ENCODE measurements around the gene BRD2. TPM values are rescaled to one million over a fixed set of nuclear protein-coding genes. Genes with fewer than 3 reads are reported as not detected.
A peak's percentile ranks its signal among the peaks of the same experiment; 100 is the strongest.

Gene BRD2
- total RNA-seq, 2 experiments from 2014 or later, result 298 to 335 TPM

GRCh38 chr6:32989368-32989767 is 21.0 kb downstream of the BRD2 start:
- Mint-ChIP-seq H3K4me3 (no peak overlapping the region), H3K27ac (no peak overlapping the region), H3K4me1 (peaks cover 10% of the 10 kb centered on the region), H3K36me3 (no peaks in the 10 kb centered on the region), H3K9me3 (no peaks in the 10 kb centered on the region), H3K27me3 (no peaks in the 10 kb centered on the region)
- no peak for DNase-seq

- H3K36me3 Mint-ChIP-seq, result no peaks in the 10 kb centered on the region
- no peak for DNase-seq
- H3K27me3 Mint-ChIP-seq, result peaks cover 12% of the 10 kb centered on the region
- H3K27ac Mint-ChIP-seq, result no peak overlapping the region
- H3K9me3 Mint-ChIP-seq, result no peaks in the 10 kb centered on the region
- H3K4me1 Mint-ChIP-seq, result peaks cover 6% of the 10 kb centered on the region
- H3K4me3 Mint-ChIP-seq, result no peak overlapping the region
Observed at GRCh38 chr6:32991972-32992371, 23.6 kb downstream of the BRD2 start.

- H3K27me3 Mint-ChIP-seq, result peaks cover 18% of the 10 kb centered on the region
- H3K27ac Mint-ChIP-seq, result no peak overlapping the region
- no peak for DNase-seq
- peaks cover 2% of the 10 kb centered on the region for H3K4me1 Mint-ChIP-seq
- H3K36me3 Mint-ChIP-seq, result no peaks in the 10 kb centered on the region
- no peak overlapping the region for H3K4me3 Mint-ChIP-seq
- no peaks in the 10 kb centered on the region for H3K9me3 Mint-ChIP-seq
Observed at GRCh38 chr6:32993363-32993973, 25.1 kb downstream of the BRD2 start.

GRCh38 chr6:32995448-32995847 is 27.1 kb downstream of the BRD2 start:
- Mint-ChIP-seq H3K4me3 (no peak overlapping the region), H3K27ac (no peak overlapping the region), H3K36me3 (no peaks in the 10 kb centered on the region), H3K27me3 (peaks cover 20% of the 10 kb centered on the region), H3K9me3 (no peaks in the 10 kb centered on the region), H3K4me1 (peaks cover 5% of the 10 kb centered on the region)
- no peak for DNase-seq

- H3K4me3 Mint-ChIP-seq, result peak overlapping the region; percentile 30
- H3K4me1 Mint-ChIP-seq, result peaks cover 8% of the 10 kb centered on the region
- DNase-seq, result peak; percentile 28
- no peaks in the 10 kb centered on the region for H3K9me3 Mint-ChIP-seq
- no peaks in the 10 kb centered on the region for H3K36me3 Mint-ChIP-seq
- H3K27me3 Mint-ChIP-seq, result peaks cover 20% of the 10 kb centered on the region
- H3K27ac Mint-ChIP-seq, result no peak overlapping the region
Observed at GRCh38 chr6:33000055-33000454, 31.7 kb downstream of the BRD2 start.

GRCh38 chr6:33001685-33002084 is 33.3 kb downstream of the BRD2 start:
- Mint-ChIP-seq H3K27me3 (peaks cover 7% of the 10 kb centered on the region), H3K36me3 (no peaks in the 10 kb centered on the region), H3K4me3 (no peak overlapping the region), H3K27ac (no peak overlapping the region), H3K4me1 (peaks cover 9% of the 10 kb centered on the region), H3K9me3 (no peaks in the 10 kb centered on the region)
- DNase-seq, result no peak

- no peaks in the 10 kb centered on the region for H3K36me3 Mint-ChIP-seq
- no peak for DNase-seq
- H3K27me3 Mint-ChIP-seq, result no peaks in the 10 kb centered on the region
- H3K27ac Mint-ChIP-seq, result no peak overlapping the region
- H3K4me1 Mint-ChIP-seq, result peaks cover 28% of the 10 kb centered on the region
- no peaks in the 10 kb centered on the region for H3K9me3 Mint-ChIP-seq
- no peak overlapping the region for H3K4me3 Mint-ChIP-seq
Observed at GRCh38 chr6:33004940-33005339, 36.5 kb downstream of the BRD2 start.

- Mint-ChIP-seq H3K9me3 (no peaks in the 10 kb centered on the region), H3K27me3 (no peaks in the 10 kb centered on the region), H3K36me3 (no peaks in the 10 kb centered on the region), H3K4me1 (peaks cover 20% of the 10 kb centered on the region), H3K4me3 (peak overlapping the region; percentile 89), H3K27ac (no peak overlapping the region)
- DNase-seq, result no peak
Observed at GRCh38 chr6:33007831-33008400, 39.5 kb downstream of the BRD2 start.

GRCh38 chr6:33008944-33009861 is 40.8 kb downstream of the BRD2 start, which contains the start of gene HLA-DOA:
HLA-DOA (minus strand) TSS chr6:33009591.
- H3K36me3 Mint-ChIP-seq, result no peaks in the 10 kb centered on the region
- peak within 1 kb of the TSS; percentile 89 for H3K4me3 Mint-ChIP-seq
- peak within 1 kb of the TSS; percentile 85 for H3K27ac Mint-ChIP-seq

DNA sequence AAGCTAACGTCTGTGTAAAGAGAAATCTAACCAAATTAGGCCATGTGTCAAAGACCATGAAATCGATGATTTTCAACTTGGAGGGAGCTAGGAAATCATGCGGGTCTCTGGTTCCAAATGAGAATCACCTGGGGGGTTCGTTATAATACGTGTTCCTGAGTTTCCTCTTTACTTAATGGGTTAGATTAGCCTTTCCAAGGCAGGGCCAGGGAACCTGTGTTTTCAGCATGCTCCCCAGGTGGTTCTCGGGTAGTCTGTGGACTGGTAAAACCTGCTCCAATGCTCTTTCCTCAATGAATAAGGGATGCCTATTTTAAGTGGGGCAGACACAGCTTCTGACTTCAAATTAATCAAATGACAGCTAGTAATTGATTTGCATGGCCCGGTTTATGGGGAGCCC is 42.0 kb downstream of the BRD2 start:
- Mint-ChIP-seq H3K36me3 (no peaks in the 10 kb centered on the region), H3K9me3 (no peaks in the 10 kb centered on the region), H3K27ac (no peak overlapping the region), H3K27me3 (no peaks in the 10 kb centered on the region), H3K4me3 (no peak overlapping the region), H3K4me1 (peaks cover 21% of the 10 kb centered on the region)
- no peak for DNase-seq

More at GRCh38 chr6:33008944-33009861, 40.8 kb downstream of the BRD2 start, which contains the start of gene HLA-DOA:
- H3K27me3 Mint-ChIP-seq, result no peaks in the 10 kb centered on the region
- H3K9me3 Mint-ChIP-seq, result no peaks in the 10 kb centered on the region
- H3K4me1 Mint-ChIP-seq, result peaks cover 20% of the 10 kb centered on the region
- DNase-seq, result peak; percentile 63

DNA sequence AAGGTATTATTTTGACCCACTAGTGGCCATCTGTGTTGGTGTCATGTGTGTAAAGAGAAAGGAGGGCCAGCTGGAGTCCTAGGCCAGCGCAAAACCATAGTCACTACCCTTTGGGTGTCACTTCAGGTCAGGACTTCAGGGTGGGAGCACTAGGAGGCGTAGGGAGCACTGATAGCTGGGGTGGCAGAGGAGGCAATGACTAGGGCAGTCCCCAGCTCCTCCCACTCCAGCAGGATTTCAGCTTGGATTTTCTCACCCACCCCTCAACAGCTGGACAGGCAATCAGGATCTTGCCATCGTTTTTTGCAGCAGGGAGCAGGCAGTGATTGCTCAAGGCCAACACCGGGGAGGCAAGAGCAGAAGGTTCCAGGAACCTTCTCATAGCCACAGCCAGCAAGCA is 45.2 kb downstream of the BRD2 start:
- H3K27me3 Mint-ChIP-seq, result peaks cover 16% of the 10 kb centered on the region
- no peak overlapping the region for H3K4me3 Mint-ChIP-seq
- no peak overlapping the region for H3K27ac Mint-ChIP-seq
- H3K36me3 Mint-ChIP-seq, result no peaks in the 10 kb centered on the region
- H3K4me1 Mint-ChIP-seq, result peaks cover 13% of the 10 kb centered on the region
- DNase-seq, result no peak
- no peaks in the 10 kb centered on the region for H3K9me3 Mint-ChIP-seq

DNA sequence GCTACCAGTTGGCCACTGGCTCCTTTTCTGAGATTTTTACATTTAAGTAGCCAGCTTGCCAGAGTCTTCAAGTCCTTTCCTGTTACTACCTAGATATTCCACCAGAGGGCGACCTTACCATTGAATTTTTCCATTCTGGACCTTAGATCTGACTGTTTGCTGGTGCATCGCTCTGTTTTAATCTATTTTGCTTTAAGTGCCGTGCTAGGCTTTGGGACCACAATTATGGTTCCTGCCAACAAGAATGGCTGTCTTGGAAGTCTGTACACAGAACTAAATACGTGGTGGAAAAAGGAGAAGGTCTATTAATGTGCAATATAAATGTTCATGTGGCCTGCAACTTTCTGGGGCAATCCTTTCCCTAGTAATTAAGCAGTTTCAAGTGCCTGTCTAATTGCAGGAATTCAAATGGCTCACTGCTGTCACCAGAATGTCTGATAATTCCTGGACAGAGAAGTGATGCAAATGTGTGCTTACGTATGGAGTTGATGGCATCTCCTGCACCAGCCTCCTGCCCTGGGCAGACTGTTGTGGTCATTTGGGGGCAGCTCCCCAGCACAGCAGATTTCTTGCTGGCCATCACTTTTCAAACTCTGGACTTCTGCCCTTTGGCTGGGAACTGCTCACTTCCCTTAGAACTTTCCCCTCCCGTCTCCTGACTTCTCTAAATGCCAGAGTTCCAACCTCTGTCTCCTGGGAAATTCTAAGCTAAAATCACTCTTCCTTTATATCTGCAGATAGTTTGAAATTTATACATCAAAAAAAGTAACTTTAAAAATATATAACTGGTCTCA is 46.6 kb downstream of the BRD2 start:
- Mint-ChIP-seq H3K27ac (no peak overlapping the region), H3K4me1 (peaks cover 8% of the 10 kb centered on the region), H3K9me3 (no peaks in the 10 kb centered on the region), H3K27me3 (peaks cover 16% of the 10 kb centered on the region), H3K4me3 (no peak overlapping the region), H3K36me3 (no peaks in the 10 kb centered on the region)
- peak; percentile 29 for DNase-seq

GRCh38 chr6:33015798-33016197 is 47.4 kb downstream of the BRD2 start:
- peaks cover 8% of the 10 kb centered on the region for H3K4me1 Mint-ChIP-seq
- H3K27me3 Mint-ChIP-seq, result peaks cover 16% of the 10 kb centered on the region
- no peaks in the 10 kb centered on the region for H3K36me3 Mint-ChIP-seq
- H3K9me3 Mint-ChIP-seq, result no peaks in the 10 kb centered on the region
- no peak overlapping the region for H3K4me3 Mint-ChIP-seq
- no peak for DNase-seq
- H3K27ac Mint-ChIP-seq, result no peak overlapping the region

DNA sequence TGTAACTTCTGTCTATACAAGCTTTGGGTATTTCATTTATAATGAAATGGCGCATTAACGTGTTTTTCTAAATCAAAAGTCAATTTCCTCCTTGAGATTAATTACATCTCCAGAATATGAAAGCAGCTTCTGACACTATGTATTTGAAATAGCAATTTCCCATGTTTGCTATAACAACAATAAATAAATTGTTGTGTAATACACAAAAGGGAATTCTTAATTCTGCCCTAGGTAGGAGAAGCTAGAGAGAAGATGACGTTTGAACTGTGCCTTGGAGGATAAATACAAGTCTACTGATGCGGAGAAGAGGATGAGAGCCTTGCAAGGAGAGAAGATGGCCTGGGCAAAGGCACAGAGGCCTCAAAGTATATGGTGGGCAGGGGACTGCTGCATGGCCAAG is 48.6 kb downstream of the BRD2 start:
- Mint-ChIP-seq H3K27ac (no peak overlapping the region), H3K4me3 (no peak overlapping the region), H3K4me1 (peaks cover 8% of the 10 kb centered on the region), H3K9me3 (no peaks in the 10 kb centered on the region), H3K36me3 (no peaks in the 10 kb centered on the region), H3K27me3 (peaks cover 16% of the 10 kb centered on the region)
- DNase-seq, result no peak

All from activated naive CD8-positive, alpha-beta T cell treated with anti-CD3 and anti-CD28 coated beads for 36 hours (primary cell).